SIG-M5 treated with dmso at 0.1 percent for 504 hours (cell line): ENCODE data around the gene PSRC1.
"Not testable (repeated sequence)": the region's sequence is repeated elsewhere in the genome, so short reads cannot be mapped to it uniquely, and the experiment has no call there.

Source experiments
- DNase-seq: peaks from one replicate; lab custom pipeline; 2025; ENCODE audit not compliant: unreplicated experiment; lab: John Stamatoyannopoulos, UW

Gene PSRC1

GRCh38 chr1:109282952-109283747 lies at the start of gene PSRC1:
Gene PSRC1, minus strand, starts transcription at chr1:109283145.
- DNase-seq, result peak; percentile 92

DNA sequence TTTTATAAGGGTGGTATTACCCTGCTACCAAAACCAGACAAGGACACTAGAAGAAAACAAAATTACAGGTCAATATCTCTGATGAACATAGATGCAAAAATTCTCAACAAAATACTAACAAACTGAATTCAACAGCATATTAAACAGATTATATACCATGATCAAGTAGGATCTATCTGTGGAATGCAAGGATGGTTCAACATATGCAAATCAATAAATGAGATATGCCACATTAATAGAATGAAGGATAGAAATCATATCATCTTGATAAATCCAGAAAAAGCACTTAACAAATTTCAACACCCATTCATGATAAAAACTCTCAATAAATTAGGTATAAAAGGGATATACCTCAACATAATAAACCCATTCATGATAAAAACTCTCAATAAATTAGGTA lies 48.2 kb upstream of the PSRC1 start:
- no peak for DNase-seq

DNA sequence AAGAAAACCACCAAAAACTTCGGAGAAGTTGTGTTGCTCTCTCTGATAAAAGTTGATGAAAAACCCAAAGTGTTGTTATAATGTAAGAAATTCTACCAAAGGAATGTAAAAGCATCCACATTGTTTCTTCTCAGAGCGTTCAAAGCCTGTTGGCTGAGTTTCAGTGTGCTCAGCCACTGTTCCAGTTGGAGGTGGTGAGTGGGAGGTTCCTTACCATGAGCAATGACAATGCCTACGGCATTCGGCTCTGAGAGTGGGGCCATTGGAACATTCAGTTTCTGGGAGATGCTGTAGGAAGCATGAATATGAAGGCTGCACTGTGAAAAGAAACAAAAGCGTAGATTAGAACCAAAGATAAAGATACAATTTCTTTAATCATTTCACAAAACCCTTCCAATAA lies 44.3 kb upstream of the PSRC1 start:
- no peak for DNase-seq

- no peak for DNase-seq
Measured at GRCh38 chr1:109322974-109323373, 40.0 kb upstream of the PSRC1 start.

DNA sequence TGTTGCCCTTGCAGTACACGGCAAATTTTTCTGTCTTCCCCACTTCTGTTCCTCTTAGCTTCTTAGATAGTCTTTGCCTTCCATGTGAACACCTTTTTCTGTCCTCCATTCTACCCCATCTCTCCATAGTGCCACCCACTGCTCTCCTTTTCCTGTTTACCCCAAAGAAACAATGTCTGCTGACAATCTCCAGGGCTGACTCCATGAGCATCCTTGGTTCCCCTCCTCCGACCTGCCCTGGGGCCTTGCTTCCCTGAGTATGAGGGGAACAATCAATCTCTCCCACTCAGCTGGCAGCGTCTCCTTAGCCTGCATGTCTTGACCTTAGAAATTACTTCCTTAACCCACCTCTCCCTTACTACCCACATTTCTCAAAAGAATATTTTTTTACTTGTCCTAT lies 36.2 kb upstream of the PSRC1 start:
- DNase-seq, result no peak

- DNase-seq, result no peak
Measured at GRCh38 chr1:109316506-109316905, 33.6 kb upstream of the PSRC1 start.

GRCh38 chr1:109315288-109315687 lies 32.3 kb upstream of the PSRC1 start:
- DNase-seq, result no peak

GRCh38 chr1:109314795-109315194 lies 31.9 kb upstream of the PSRC1 start:
- DNase-seq, result no peak

GRCh38 chr1:109312978-109313775 lies 30.2 kb upstream of the PSRC1 start:
- DNase-seq, result no peak

DNA sequence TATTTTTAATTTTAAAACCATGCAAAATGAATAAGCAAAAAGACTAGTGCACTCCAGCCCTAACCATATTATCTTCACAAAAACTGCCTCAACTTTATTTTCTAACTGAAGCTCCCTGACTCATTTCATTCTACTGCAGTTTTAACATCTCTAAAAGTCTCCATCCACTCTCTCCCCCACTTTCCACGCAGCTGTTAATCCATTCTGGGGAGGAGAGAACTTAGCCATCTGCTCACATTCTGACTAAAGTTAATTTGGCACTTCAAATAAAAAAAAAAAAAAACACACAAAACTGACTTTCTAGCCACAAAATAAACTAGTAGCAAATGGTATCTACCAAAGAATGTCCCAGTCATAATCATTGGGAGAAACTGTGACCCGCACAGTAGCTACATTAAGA lies 29.3 kb upstream of the PSRC1 start:
- no peak for DNase-seq

- DNase-seq, result no peak
Measured at GRCh38 chr1:109309347-109309746, 26.4 kb upstream of the PSRC1 start.

GRCh38 chr1:109307274-109308021 lies 24.5 kb upstream of the PSRC1 start:
- DNase-seq, result peak; percentile 41

DNA sequence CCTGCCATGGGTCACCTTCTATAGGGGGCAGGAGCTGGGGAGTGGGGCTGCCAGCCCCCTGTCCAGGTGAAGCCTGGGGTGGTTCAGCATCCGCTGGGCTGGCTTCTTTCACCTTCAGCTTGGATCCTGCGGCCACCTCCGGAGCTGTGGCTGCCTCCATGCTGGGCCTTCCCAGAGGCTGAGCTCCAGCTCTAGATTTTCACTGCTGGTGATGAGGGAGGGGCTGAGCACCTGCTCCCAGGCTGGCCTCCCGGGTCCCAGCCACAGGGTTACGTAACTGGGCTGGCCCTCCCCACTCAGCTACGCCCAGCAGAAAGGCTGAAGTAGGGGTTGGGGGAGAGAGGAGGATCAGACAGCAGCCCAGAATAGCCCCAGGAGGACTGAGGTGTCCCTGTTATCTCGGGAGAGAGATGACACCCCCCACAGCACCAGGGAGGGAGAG lies 23.9 kb upstream of the PSRC1 start, which contains the start of gene MYBPHL:
Gene MYBPHL, minus strand, starts transcription at position 180 of the 442 bp plus-strand sequence. Its CDS starts 20 bp downstream, at position 160.
- peak; percentile 18 for DNase-seq

- not testable (repeated sequence) for DNase-seq
Measured at GRCh38 chr1:109305991-109306390, 23.0 kb upstream of the PSRC1 start.

GRCh38 chr1:109304226-109304920 lies 21.4 kb upstream of the PSRC1 start:
- no peak for DNase-seq

GRCh38 chr1:109301874-109302273 lies 18.9 kb upstream of the PSRC1 start:
- DNase-seq, result no peak

DNA sequence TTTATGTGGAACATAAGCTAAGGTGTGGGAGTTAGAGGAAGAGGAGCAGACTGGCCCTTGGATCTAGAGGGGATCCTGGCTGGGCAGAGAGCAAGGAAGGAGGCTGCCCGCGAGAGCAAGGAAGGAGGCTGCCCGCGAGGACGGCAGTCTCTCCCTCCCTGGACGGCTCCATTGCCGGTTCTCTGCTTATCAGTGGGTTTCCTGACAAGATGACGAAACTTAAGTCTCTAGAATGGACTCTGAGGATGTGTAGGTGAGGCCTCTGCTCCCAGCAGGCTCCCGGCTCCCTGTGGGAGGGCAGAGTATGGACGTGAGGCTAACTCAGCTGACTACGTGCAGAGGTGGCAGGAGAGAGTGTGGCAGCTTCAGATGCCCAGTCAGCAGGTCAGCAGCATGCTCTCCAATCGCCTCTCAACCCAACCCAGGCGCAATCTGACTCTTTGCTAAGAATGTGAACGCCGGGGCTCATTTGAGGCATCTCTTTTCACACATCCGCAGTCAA lies 17.8 kb upstream of the PSRC1 start:
- no peak for DNase-seq

- no peak for DNase-seq
Measured at GRCh38 chr1:109299558-109300343, 16.8 kb upstream of the PSRC1 start.

GRCh38 chr1:109298666-109299557 lies 16.0 kb upstream of the PSRC1 start:
- DNase-seq, result no peak
